Measurements from ENCODE around the gene ZDHHC8. TPM values are rescaled to one million over a fixed set of nuclear protein-coding genes. Genes with fewer than 3 reads are reported as not detected.

ZDHHC8 gene
- total RNA-seq, 4 donors from 2014 or later, result 11.8 to 27.8 (median 16.4) TPM

GRCh38 chr22:20186871-20187546, 55.4 kb downstream of the ZDHHC8 start:
- no peaks in the 10 kb centered on the region for H3K36me3 ChIP-seq
- H3K27ac ChIP-seq, result no peak overlapping the region
- no peak overlapping the region for H3K4me3 ChIP-seq
- 50 to 57% methylated on average over 2 to 8 of the region's 14 CpGs for WGBS, 2 donors (ENCODE audit: low coverage in 1 of 2)
- peaks cover 14% of the 10 kb centered on the region for H3K27me3 ChIP-seq
- no peak for ATAC-seq
- no peaks in the 10 kb centered on the region for H3K4me1 ChIP-seq
- TF ChIP-seq CTCF (IDR thresholded peaks at IDR 0.05), result no peak
- TF ChIP-seq POLR2AphosphoS5 (IDR thresholded peaks at IDR 0.05), result no peak
- TF ChIP-seq POLR2A (IDR thresholded peaks at IDR 0.05), result no peak
- no peak for TF ChIP-seq EP300 (IDR thresholded peaks at IDR 0.05)
- no peaks in the 10 kb centered on the region for H3K9me3 ChIP-seq

GRCh38 chr22:20187777-20188566, 56.4 kb downstream of the ZDHHC8 start:
- Histone ChIP-seq H3K27me3 (peaks cover 14% of the 10 kb centered on the region), H3K4me3 (no peak overlapping the region), H3K4me1 (no peaks in the 10 kb centered on the region), H3K36me3 (no peaks in the 10 kb centered on the region), H3K9me3 (no peaks in the 10 kb centered on the region), H3K27ac (no peak overlapping the region)
- no CpG with 5 or more reads among the region's 12 CpGs for WGBS, 2 donors (ENCODE audit: low coverage in 1 of 2)
- ATAC-seq, result no peak
- TF ChIP-seq CTCF (IDR thresholded peaks at IDR 0.05), result no peak
- no peak for TF ChIP-seq POLR2A (IDR thresholded peaks at IDR 0.05)
- no peak for TF ChIP-seq POLR2AphosphoS5 (IDR thresholded peaks at IDR 0.05)
- TF ChIP-seq EP300 (IDR thresholded peaks at IDR 0.05), result no peak

- 80% methylated on average over 1 of the region's 6 CpGs; no CpG with 5 or more reads in 1 of the 2 donors for WGBS, 2 donors (ENCODE audit: low coverage in 1 of 2)
- no peaks in the 10 kb centered on the region for H3K4me1 ChIP-seq
Measured at GRCh38 chr22:20188567-20188877, 56.9 kb downstream of the ZDHHC8 start.

GRCh38 chr22:20191000-20191515, 59.5 kb downstream of the ZDHHC8 start:
- no peak for ATAC-seq
- WGBS, 2 donors (ENCODE audit: low coverage in 1 of 2), result 94% methylated on average over 3 of the region's 10 CpGs; no CpG with 5 or more reads in 1 of the 2 donors
- no peaks in the 10 kb centered on the region for H3K9me3 ChIP-seq

More at GRCh38 chr22:20188567-20188877, 56.9 kb downstream of the ZDHHC8 start:
- no peak overlapping the region for H3K4me3 ChIP-seq
- H3K27ac ChIP-seq, result no peak overlapping the region
- ATAC-seq, result no peak
- TF ChIP-seq CTCF (IDR thresholded peaks at IDR 0.05) (no peak), POLR2AphosphoS5 (IDR thresholded peaks at IDR 0.05) (no peak), EP300 (IDR thresholded peaks at IDR 0.05) (no peak), POLR2A (IDR thresholded peaks at IDR 0.05) (no peak)
- H3K9me3 ChIP-seq, result no peaks in the 10 kb centered on the region
- peaks cover 14% of the 10 kb centered on the region for H3K27me3 ChIP-seq
- H3K36me3 ChIP-seq, result no peaks in the 10 kb centered on the region

More at GRCh38 chr22:20191000-20191515, 59.5 kb downstream of the ZDHHC8 start:
- Histone ChIP-seq H3K36me3 (no peaks in the 10 kb centered on the region), H3K27ac (no peak overlapping the region), H3K4me3 (no peak overlapping the region), H3K4me1 (no peaks in the 10 kb centered on the region), H3K27me3 (no peaks in the 10 kb centered on the region)
- TF ChIP-seq CTCF (IDR thresholded peaks at IDR 0.05), result no peak
- TF ChIP-seq POLR2A (IDR thresholded peaks at IDR 0.05), result no peak
- TF ChIP-seq POLR2AphosphoS5 (IDR thresholded peaks at IDR 0.05), result no peak
